B cell (primary cell): Measurements from ENCODE around the gene ARHGAP4. TPM values are rescaled to one million over a fixed set of nuclear protein-coding genes. Genes with fewer than 3 reads are reported as not detected.

Experiments
- ATAC-seq: fragments of 200-7000 bp; cut with Tn5 transposase; one replicate; pipeline ENCODE4 v1.10.0; 2021; ENCODE audit warnings: low read depth, mild to moderate bottlenecking, moderate number of reproducible peaks, moderate library complexity
- CTCF ChIA-PET: fragments of 350-600 bp; sonication (Branson Sonifier 250); formaldehyde crosslinking; loops from one replicate; lab custom pipeline; 2021; ENCODE audit warnings: antibody characterized with exemption, inconsistent platforms; lab: Charles Lee
- POLR2A ChIA-PET: fragments of 350-600 bp; sonication (Branson Sonifier 250); formaldehyde crosslinking; loops from one replicate; lab custom pipeline; 2021; ENCODE audit warnings: antibody characterized with exemption; lab: Charles Lee
- DNase-seq: peaks from one replicate; pipeline ENCODE4 v3.0.0; 2013
- H2AFZ ChIP-seq: 2 replicates; pipeline ENCODE4 v1.6.1; 2012; ENCODE audit warnings: mild to moderate bottlenecking, low read depth, low read length; ENCODE audit not compliant: insufficient read depth, poor library complexity, severe bottlenecking
- H3K27ac ChIP-seq, 2 donors: 1 replicate in 1 of 2; 2 replicates in 1 of 2; pipeline ENCODE4 v1.5.1; 2012 to 2013; ENCODE audit warnings: low read length in 2 of 2, mild to moderate bottlenecking in 2 of 2, moderate library complexity in 1 of 2
- H3K27me3 ChIP-seq, 4 experiments: fragments of 200-600 bp in 1 of 4; sonication (generic) in 1 of 4; replicated peaks in 1 of 4; 1 replicate in 2 of 4; 2 replicates in 2 of 4; pipeline versions ENCODE4 v1.6.1 to v1.7.0; 2013 to 2016; ENCODE audit warnings: low read length in 3 of 4, mild to moderate bottlenecking in 2 of 4, mixed read lengths in 1 of 4, moderate library complexity in 1 of 4; ENCODE audit not compliant: insufficient read depth in 4 of 4, control insufficient read depth in 3 of 4; ENCODE audit errors: control extremely low read depth in 1 of 4
- H3K36me3 ChIP-seq, 2 experiments: replicated peaks in 1 of 2; 1 replicate in 1 of 2; 2 replicates in 1 of 2; pipeline versions ENCODE4 v1.6.1 to v1.7.1; 2013; ENCODE audit warnings: low read length in 1 of 2; ENCODE audit not compliant: insufficient read depth in 2 of 2, control insufficient read depth in 1 of 2; ENCODE audit errors: control extremely low read depth in 1 of 2, extremely low read depth in 1 of 2
- H3K4me1 ChIP-seq, 2 donors: fragments of 200-600 bp in 1 of 2; sonication (generic) in 1 of 2; 1 replicate in 1 of 2; 2 replicates in 1 of 2; pipeline versions ENCODE4 v1.5.1 to v1.6.1; 2013 to 2017; ENCODE audit warnings: low read length in 2 of 2; ENCODE audit not compliant: control insufficient read depth in 2 of 2, insufficient read depth in 2 of 2
- H3K4me2 ChIP-seq: replicated peaks from 2 replicates; pipeline ENCODE3; 2012; ENCODE audit warnings: mild to moderate bottlenecking, low read depth, low read length; ENCODE audit not compliant: poor library complexity, severe bottlenecking
- H3K4me3 ChIP-seq, 5 experiments: fragments of 200-600 bp in 1 of 5; sonication (generic) in 1 of 5; 1 replicate in 3 of 5; 2 replicates in 2 of 5; pipeline versions ENCODE4 v1.5.1 to v1.7.0; 2011 to 2016; ENCODE audit warnings: low read length in 4 of 5, mild to moderate bottlenecking in 4 of 5, low read depth in 2 of 5, control low read depth in 1 of 5, moderate library complexity in 1 of 5; ENCODE audit not compliant: insufficient read depth in 1 of 5; ENCODE audit errors: control extremely low read depth in 1 of 5, extremely low read depth in 1 of 5
- H3K79me2 ChIP-seq: fragments of 200-600 bp; sonication (generic); one replicate; pipeline ENCODE4 v1.6.0; 2016; ENCODE audit warnings: low read length; ENCODE audit not compliant: control insufficient read depth, insufficient read depth
- H3K9ac ChIP-seq: fragments of 200-600 bp; sonication (generic); 2 replicates; pipeline ENCODE4 v1.6.1; 2017; ENCODE audit warnings: mild to moderate bottlenecking, low read length, moderate library complexity
- H3K9me3 ChIP-seq, 3 donors: one replicate each; pipeline versions ENCODE4 v1.6.1 to v1.7.1; 2013; ENCODE audit warnings: low read length in 2 of 3; ENCODE audit not compliant: control insufficient read depth in 2 of 3, insufficient read depth in 1 of 3; ENCODE audit errors: control extremely low read depth in 1 of 3
- H4K20me1 ChIP-seq: 2 replicates; pipeline ENCODE4 v1.6.0; 2012; ENCODE audit warnings: mild to moderate bottlenecking, low read length; ENCODE audit not compliant: insufficient read depth, control insufficient read depth, poor library complexity, severe bottlenecking
- H3K27ac Mint-ChIP-seq: one replicate; pipeline ENCODE4 v1.8.0; 2021; ENCODE audit warnings: mixed read lengths
- H3K27me3 Mint-ChIP-seq: one replicate; pipeline ENCODE4 v1.8.0; 2021; ENCODE audit warnings: mixed read lengths
- H3K4me1 Mint-ChIP-seq: one replicate; pipeline ENCODE4 v1.8.0; 2021; ENCODE audit warnings: mixed read lengths
- H3K4me3 Mint-ChIP-seq: one replicate; pipeline ENCODE4 v1.8.0; 2021; ENCODE audit warnings: mixed read lengths
- H3K9me3 Mint-ChIP-seq: one replicate; pipeline ENCODE4 v1.8.0; 2022; ENCODE audit warnings: mixed read lengths; ENCODE audit not compliant: insufficient read depth
- CTCF ChIP-seq: fragments of 200-600 bp; IDR thresholded peaks from one replicate; pipeline ENCODE4 v1.8.0; 2022; ENCODE audit warnings: antibody characterized with exemption, mild to moderate bottlenecking
- EZH2 ChIP-seq: IDR thresholded peaks from 2 replicates; pipeline ENCODE4 v1.6.1; 2012; ENCODE audit warnings: borderline replicate concordance, low read depth, mild to moderate bottlenecking, moderate library complexity, low read length; ENCODE audit not compliant: insufficient read depth, poor library complexity, severe bottlenecking
- WGBS: methylation state at CpG from one replicate; pipeline ENCODE4 v1.1.5; 2013; ENCODE audit warnings: missing lambda C conversion rate; ENCODE audit not compliant: insufficient coverage; 5-methylcytosine and 5-hydroxymethylcytosine counted together
- intact Hi-C: fragments of 100-400 bp; cut with micrococcal nuclease; formaldehyde crosslinking; loops from one replicate; pipeline ENCODE4 v1.10.0; 2022
- polyA plus RNA-seq: library from polyadenylated mRNA; depleted of rRNA; stranded (reverse); fragments of >200 nt; gene quantifications from 2 replicates; pipeline ENCODE4 v1.2.3, GENCODE V29; 2012
- total RNA-seq, 2 donors: library from RNA; stranded (reverse); fragments of 120-200 nt in 1 of 2; gene quantifications; 1 replicate in 1 of 2; 2 replicates in 1 of 2; pipeline versions ENCODE4 v1.2.3 to v1.2.4, GENCODE V29; 2013 to 2022

Gene ARHGAP4
- total and polyA plus RNA-seq, 2 donors (not counting 1 experiment from before 2014, with no cell fraction given): 242 to 711 TPM

GRCh38 chrX:153929576-153929975 lies 3.5 kb upstream of the ARHGAP4 start:
- ATAC-seq (no peak), DNase-seq (no peak)
- no peak overlapping the region for H2AFZ ChIP-seq
- H3K36me3 ChIP-seq: peaks cover 0 to 23% of the 10 kb centered on the region in 2 experiments
- no peaks in the 10 kb centered on the region for H3K27me3 ChIP-seq
- no peaks in the 10 kb centered on the region for H4K20me1 ChIP-seq
- Mint-ChIP-seq H3K9me3 (no peaks in the 10 kb centered on the region), H3K4me1 (peaks cover 31% of the 10 kb centered on the region), H3K27ac (peak overlapping the region; percentile 76), H3K27me3 (no peaks in the 10 kb centered on the region), H3K4me3 (no peak overlapping the region)
- ChIA-PET CTCF (interaction anchor here (13.1 kb wide), 1 partner anchor 17 kb away, joined by 325 read pairs; the partner anchor contains the start of gene RENBP), POLR2A (no interaction called here)
- intact Hi-C loops: loop anchor here (5.0 kb wide), 1 partner anchor 42 kb away; the partner anchor contains the start of gene L1CAM
- peak overlapping the region; percentile 98 for H3K4me2 ChIP-seq
- 92% methylated on average over 2 of the region's 10 CpGs for WGBS
- TF ChIP-seq EZH2 (no peak), CTCF (no peak)
- H3K4me1 ChIP-seq: peaks cover 33 to 40% of the 10 kb centered on the region in 2 donors
- no peak overlapping the region for H3K4me3 ChIP-seq
- H3K9me3 ChIP-seq: no peaks in the 10 kb centered on the region
- no peak overlapping the region for H3K9ac ChIP-seq
- peaks cover 25% of the 10 kb centered on the region for H3K79me2 ChIP-seq
- H3K27ac ChIP-seq: peak overlapping the region in 1 of 2 donors; percentile 48

GRCh38 chrX:153928846-153929245 lies 2.8 kb upstream of the ARHGAP4 start:
- intact Hi-C loops: loop anchor here (1.0 to 5.0 kb wide), 4 partner anchors 42 to 203 kb away; partner anchors contain the start of genes HCFC1, IDH3G, L1CAM and SSR4

More at GRCh38 chrX:153928846-153929245, 2.8 kb upstream of the ARHGAP4 start:
- Mint-ChIP-seq H3K4me1 (peaks cover 33% of the 10 kb centered on the region), H3K27me3 (no peaks in the 10 kb centered on the region), H3K9me3 (no peaks in the 10 kb centered on the region), H3K4me3 (peak overlapping the region; percentile 29), H3K27ac (peak overlapping the region; percentile 76)
- POLR2A ChIA-PET: interaction anchor here (0.9 to 5.2 kb wide), 5 partner anchors 18 to 135 kb away, joined by 3 to 58 read pairs (median 6); partner anchors contain the start of genes HCFC1, IDH3G, RENBP and SSR4
- ATAC-seq (no peak), DNase-seq (no peak)
- no peaks in the 10 kb centered on the region for H4K20me1 ChIP-seq
- no peaks in the 10 kb centered on the region for H3K9me3 ChIP-seq
- WGBS: no CpG with 5 or more reads among the region's 9 CpGs
- no peak for TF ChIP-seq EZH2
- no peak for TF ChIP-seq CTCF
- no peak overlapping the region for H2AFZ ChIP-seq
- CTCF ChIA-PET: interaction anchor here (0.9 to 13.1 kb wide), 2 partner anchors 18 to 165 kb away, joined by 4 to 325 read pairs; partner anchors contain the start of genes PLXNB3 and RENBP
- H3K27me3 ChIP-seq: no peaks in the 10 kb centered on the region
- H3K4me1 ChIP-seq: peaks cover 36 to 42% of the 10 kb centered on the region in 2 donors
- H3K4me3 ChIP-seq: peak overlapping the region in 4 of 5 experiments; percentile 22 to 49 (median 40)
- peak overlapping the region; percentile 48 to 57 for H3K27ac ChIP-seq
- peaks cover 29% of the 10 kb centered on the region for H3K79me2 ChIP-seq
- H3K36me3 ChIP-seq: peaks cover 0 to 23% of the 10 kb centered on the region in 2 experiments
- peak overlapping the region; percentile 98 for H3K4me2 ChIP-seq
- peak overlapping the region; percentile 6 for H3K9ac ChIP-seq
